ENCODE results near the gene MAPK4.

DNA sequence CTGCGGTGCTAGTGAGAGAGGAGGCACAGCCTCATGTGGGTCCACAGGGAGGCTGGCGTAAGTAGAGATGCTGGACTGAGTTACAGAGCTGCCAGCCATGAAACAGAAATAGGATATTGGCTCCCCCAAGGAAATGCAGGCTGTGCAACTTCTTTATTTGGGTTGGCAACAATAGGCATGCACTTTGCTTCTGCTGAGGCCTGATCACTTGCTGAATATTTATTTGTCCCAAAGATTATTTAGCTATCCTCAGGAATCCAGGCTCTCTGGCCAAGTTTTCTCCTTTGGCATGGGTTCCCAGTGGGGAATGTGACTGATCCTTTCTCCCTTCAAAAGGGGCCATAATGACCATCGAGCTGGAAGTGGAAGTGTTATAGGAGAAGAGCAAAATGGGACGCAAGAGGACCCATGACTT, 60.0 kb downstream of the MAPK4 start:
- TF ChIP-seq, protein P1, sequence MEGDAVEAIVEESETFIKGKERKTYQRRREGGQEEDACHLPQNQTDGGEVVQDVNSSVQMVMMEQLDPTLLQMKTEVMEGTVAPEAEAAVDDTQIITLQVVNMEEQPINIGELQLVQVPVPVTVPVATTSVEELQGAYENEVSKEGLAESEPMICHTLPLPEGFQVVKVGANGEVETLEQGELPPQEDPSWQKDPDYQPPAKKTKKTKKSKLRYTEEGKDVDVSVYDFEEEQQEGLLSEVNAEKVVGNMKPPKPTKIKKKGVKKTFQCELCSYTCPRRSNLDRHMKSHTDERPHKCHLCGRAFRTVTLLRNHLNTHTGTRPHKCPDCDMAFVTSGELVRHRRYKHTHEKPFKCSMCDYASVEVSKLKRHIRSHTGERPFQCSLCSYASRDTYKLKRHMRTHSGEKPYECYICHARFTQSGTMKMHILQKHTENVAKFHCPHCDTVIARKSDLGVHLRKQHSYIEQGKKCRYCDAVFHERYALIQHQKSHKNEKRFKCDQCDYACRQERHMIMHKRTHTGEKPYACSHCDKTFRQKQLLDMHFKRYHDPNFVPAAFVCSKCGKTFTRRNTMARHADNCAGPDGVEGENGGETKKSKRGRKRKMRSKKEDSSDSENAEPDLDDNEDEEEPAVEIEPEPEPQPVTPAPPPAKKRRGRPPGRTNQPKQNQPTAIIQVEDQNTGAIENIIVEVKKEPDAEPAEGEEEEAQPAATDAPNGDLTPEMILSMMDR (IDR thresholded peaks at IDR 0.05; ENCODE audit: borderline replicate concordance, extremely low read depth, low read length, poor library complexity, severe bottlenecking), result no peak
- TF ChIP-seq EZH2 (IDR thresholded peaks at IDR 0.05; ENCODE audit: borderline replicate concordance, low read depth, low read length, severe bottlenecking), result no peak

Measured in DND-41 (cell line).